Measurements from ENCODE around the gene CDCA8. TPM values are rescaled to one million over a fixed set of nuclear protein-coding genes. Genes with fewer than 3 reads are reported as not detected.

CDCA8 gene
- polyA plus RNA-seq, 1 donor (not counting 4 experiments of a cell fraction or from before 2014, with no cell fraction given): 15.1 TPM

DNA sequence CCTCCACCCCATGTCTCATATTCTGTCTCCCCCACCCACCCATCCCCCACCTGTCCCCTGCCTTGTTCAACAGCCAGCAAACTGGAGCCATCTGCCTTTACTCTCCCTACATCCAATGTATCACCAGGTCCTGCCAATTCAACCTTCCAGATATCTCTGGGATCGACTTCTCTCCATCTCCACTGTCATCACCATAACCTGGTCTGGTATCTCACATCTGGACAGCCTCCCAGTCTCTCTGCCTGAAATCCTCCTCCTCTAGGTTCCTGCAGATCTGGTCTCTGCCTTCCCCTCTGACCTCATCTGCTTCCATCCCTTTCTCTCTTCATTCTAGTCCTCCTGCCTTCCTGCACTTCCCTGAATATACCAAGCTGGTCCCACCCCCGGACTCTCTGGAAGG, 22.2 kb upstream of the CDCA8 start:
- no peak overlapping the region for H3K27ac ChIP-seq (ENCODE audit: control insufficient read depth, insufficient read depth, low read length)
- H3K4me1 ChIP-seq (ENCODE audit: control insufficient read depth, extremely low read depth, insufficient read depth, low read length): no peaks in the 10 kb centered on the region
- dilution Hi-C loops (cut with MboI; ENCODE audit: extremely low pct_ligation_motif_present, low sequenced_read_pairs): no loop called here
- H3K9ac ChIP-seq (ENCODE audit: control insufficient read depth, extremely low read depth, insufficient read depth, low read length): no peak overlapping the region
- no peaks in the 10 kb centered on the region for H4K20me1 ChIP-seq (ENCODE audit: control insufficient read depth, extremely low read depth, insufficient read depth, low read length)
- H3K79me2 ChIP-seq (ENCODE audit: control insufficient read depth, insufficient read depth, low read length): no peaks in the 10 kb centered on the region
- no peaks in the 10 kb centered on the region for H3K9me1 ChIP-seq (ENCODE audit: control insufficient read depth, extremely low read depth, insufficient read depth, low read length)
- no peak overlapping the region for H2AFZ ChIP-seq (ENCODE audit: control insufficient read depth, low read length)
- H3K9me3 ChIP-seq (ENCODE audit: control insufficient read depth, low read depth, low read length): no peaks in the 10 kb centered on the region
- FAIRE-seq: no peak
- TF ChIP-seq CTCF (optimal IDR thresholded peaks at IDR 0.05 in 1 of 3, IDR thresholded peaks at IDR 0.05 in 1 of 3, conservative IDR thresholded peaks at IDR 0.05 in 1 of 3; ENCODE audit: extremely low read depth in 1 of 3, insufficient read depth in 2 of 3, low read length in 3 of 3): no peak
- no peak for TF ChIP-seq EZH2 (IDR thresholded peaks at IDR 0.05; ENCODE audit: low read length)
- no peaks in the 10 kb centered on the region for H3K36me3 ChIP-seq (ENCODE audit: control insufficient read depth in 2 of 2, extremely low read depth in 1 of 2, insufficient read depth in 2 of 2, low read length in 2 of 2)
- no peak overlapping the region for H3K4me2 ChIP-seq (ENCODE audit: control insufficient read depth, extremely low read depth, insufficient read depth, low read depth, low read length)
- H3K4me3 ChIP-seq (ENCODE audit: control insufficient read depth in 2 of 3, extremely low read depth in 1 of 3, insufficient read depth in 2 of 3, low read depth in 1 of 3, low read length in 3 of 3): no peak overlapping the region
- H3K27me3 ChIP-seq (ENCODE audit: control insufficient read depth, extremely low read depth, insufficient read depth, low read length): peaks cover 26% of the 10 kb centered on the region
- DNase-seq (ENCODE audit: low read depth, low spot score): no peak

DNA sequence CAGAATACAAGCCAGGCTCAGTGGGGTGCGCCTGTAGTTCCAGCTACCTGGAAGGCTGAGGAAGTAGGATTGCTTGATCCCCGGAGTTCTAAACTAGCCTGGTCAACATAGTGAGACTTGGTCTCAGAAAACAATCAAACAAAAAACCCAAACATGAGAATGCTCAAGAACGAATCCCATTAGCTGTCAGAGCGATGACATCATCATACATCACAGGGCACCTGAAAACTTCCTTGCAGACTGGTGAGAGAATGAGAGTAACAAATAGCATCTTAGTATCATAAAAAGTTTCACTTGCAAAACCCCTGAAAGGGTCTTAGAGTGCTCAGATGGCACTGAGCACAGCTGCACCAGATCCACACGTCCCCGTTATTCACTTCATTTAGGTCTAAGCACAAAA, 21.1 kb upstream of the CDCA8 start:
- FAIRE-seq: no peak
- H3K27me3 ChIP-seq (ENCODE audit: control insufficient read depth, extremely low read depth, insufficient read depth, low read length): peaks cover 26% of the 10 kb centered on the region
- no peaks in the 10 kb centered on the region for H3K79me2 ChIP-seq (ENCODE audit: control insufficient read depth, insufficient read depth, low read length)
- no peak overlapping the region for H3K4me2 ChIP-seq (ENCODE audit: control insufficient read depth, extremely low read depth, insufficient read depth, low read depth, low read length)
- H3K36me3 ChIP-seq (ENCODE audit: control insufficient read depth in 2 of 2, extremely low read depth in 1 of 2, insufficient read depth in 2 of 2, low read length in 2 of 2): no peaks in the 10 kb centered on the region
- H3K9ac ChIP-seq (ENCODE audit: control insufficient read depth, extremely low read depth, insufficient read depth, low read length): no peak overlapping the region
- dilution Hi-C loops (cut with MboI; ENCODE audit: extremely low pct_ligation_motif_present, low sequenced_read_pairs): no loop called here
- TF ChIP-seq EZH2 (IDR thresholded peaks at IDR 0.05; ENCODE audit: low read length) (no peak), CTCF (optimal IDR thresholded peaks at IDR 0.05 in 1 of 3, IDR thresholded peaks at IDR 0.05 in 1 of 3, conservative IDR thresholded peaks at IDR 0.05 in 1 of 3; ENCODE audit: extremely low read depth in 1 of 3, insufficient read depth in 2 of 3, low read length in 3 of 3) (no peak)
- no peak overlapping the region for H3K4me3 ChIP-seq (ENCODE audit: control insufficient read depth in 2 of 3, extremely low read depth in 1 of 3, insufficient read depth in 2 of 3, low read depth in 1 of 3, low read length in 3 of 3)
- DNase-seq (ENCODE audit: low read depth, low spot score): no peak
- no peaks in the 10 kb centered on the region for H3K9me1 ChIP-seq (ENCODE audit: control insufficient read depth, extremely low read depth, insufficient read depth, low read length)
- H2AFZ ChIP-seq (ENCODE audit: control insufficient read depth, low read length): no peak overlapping the region
- no peaks in the 10 kb centered on the region for H4K20me1 ChIP-seq (ENCODE audit: control insufficient read depth, extremely low read depth, insufficient read depth, low read length)
- no peaks in the 10 kb centered on the region for H3K9me3 ChIP-seq (ENCODE audit: control insufficient read depth, low read depth, low read length)
- H3K27ac ChIP-seq (ENCODE audit: control insufficient read depth, insufficient read depth, low read length): no peak overlapping the region
- H3K4me1 ChIP-seq (ENCODE audit: control insufficient read depth, extremely low read depth, insufficient read depth, low read length): no peaks in the 10 kb centered on the region

All from keratinocyte (primary cell).